Erythroblast (primary cell): ENCODE data around the gene ZNF655.

Source experiments
- GATA1 ChIP-seq: IDR thresholded peaks from 2 replicates; pipeline ENCODE4 v1.6.1; 2011; ENCODE audit warnings: low read depth, mild to moderate bottlenecking, control low read depth, low read length, moderate library complexity
- POLR2A ChIP-seq: IDR thresholded peaks from 2 replicates; pipeline ENCODE4 v1.6.1; 2011; ENCODE audit warnings: mild to moderate bottlenecking, low read length

DNA sequence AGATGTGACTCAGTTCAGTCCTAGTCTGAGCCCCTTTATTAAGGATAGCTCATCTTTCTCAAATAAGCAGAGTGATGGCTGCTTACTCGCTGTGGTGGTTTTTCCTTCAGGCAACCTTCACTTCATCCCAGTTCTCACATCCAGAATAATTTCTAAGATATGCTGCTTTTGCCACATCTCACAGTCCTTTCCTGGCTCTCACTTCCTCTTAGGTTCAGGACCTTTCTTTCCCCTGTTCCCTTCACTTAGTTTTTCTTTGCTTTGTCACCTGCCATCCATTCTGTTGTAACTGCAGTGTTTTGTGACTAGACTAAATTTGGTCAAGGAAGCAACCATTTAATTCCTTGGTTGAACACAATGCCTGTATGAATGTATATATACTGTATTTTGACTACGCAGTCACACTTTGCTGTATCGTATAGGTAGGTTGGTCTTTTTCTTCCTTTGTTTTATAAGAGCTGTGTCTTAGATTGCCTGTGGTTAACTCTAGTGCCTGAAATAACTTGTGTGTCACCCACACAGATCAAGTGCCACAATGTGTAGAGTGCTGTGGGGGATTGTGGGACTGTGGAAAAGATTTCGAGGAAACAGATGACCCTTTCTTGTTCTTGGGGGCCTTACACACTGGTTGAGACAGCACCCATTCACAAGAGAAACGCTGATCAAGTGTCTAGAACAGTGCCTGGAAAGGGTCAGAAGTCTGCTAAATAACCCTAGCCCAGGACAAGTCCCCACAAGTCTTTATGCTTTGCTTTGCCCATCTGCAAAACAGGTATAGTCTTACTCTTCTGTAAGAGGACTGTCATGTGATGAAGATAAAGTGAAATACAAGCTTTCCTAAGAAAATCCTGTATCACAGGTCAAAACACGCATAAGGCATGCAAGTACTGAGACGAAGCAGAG, 2.6 kb downstream of the ZNF655 start:
- TF ChIP-seq POLR2A: no peak
- TF ChIP-seq GATA1: no peak
